Fibroblast of mammary gland (primary cell): ENCODE results near the gene JADE2.

Experiments used
- DNase-seq: peaks from one replicate; pipeline ENCODE4 v3.0.0-alpha.2; 2010; ENCODE audit warnings: low read depth
- H3K4me3 ChIP-seq: 2 replicates; pipeline ENCODE4 v1.5.1; 2011; ENCODE audit warnings: low read depth, mild to moderate bottlenecking, low read length, moderate library complexity; ENCODE audit not compliant: control insufficient read depth
- TF ChIP-seq, protein P1 (sequence below): conservative IDR thresholded peaks from 2 replicates; pipeline ENCODE4 v1.5.1; 2011; ENCODE audit warnings: low read depth, low read length, inconsistent platforms; ENCODE audit not compliant: control insufficient read depth, insufficient read depth

Gene JADE2

DNA sequence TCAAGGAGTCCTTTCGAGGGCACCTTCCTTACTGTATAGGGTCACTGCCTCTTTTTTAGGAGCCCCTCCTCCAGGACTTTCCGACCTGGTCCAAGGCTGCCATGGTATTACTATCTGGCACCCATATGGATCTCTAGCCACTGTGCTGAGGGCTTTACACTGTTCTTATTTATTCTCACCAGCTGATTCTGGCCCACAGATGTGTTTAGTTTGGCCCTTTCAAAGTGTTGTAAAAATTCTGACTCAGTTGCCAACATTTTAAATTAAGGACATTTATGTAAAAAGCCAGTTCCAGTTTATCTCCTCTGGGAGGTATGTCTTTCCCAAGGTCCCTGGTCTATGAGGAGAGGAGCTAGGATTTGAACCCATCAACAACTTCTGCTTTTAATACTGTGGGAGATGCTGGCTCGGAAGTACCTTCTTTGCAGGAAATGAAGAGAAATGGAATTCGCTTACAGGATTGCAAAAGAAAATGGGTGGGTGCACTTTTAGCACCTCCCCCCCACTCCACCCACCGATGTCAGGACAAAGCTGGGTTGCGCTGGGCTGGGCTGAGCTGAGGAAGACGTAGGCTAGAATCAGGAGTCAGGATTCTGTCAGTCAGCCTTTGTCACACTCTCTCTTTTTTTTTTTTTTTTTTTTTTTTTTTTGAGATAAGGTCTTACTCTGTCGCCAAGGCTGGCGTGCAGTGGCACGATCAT is 7.8 kb downstream of the JADE2 start:
- H3K4me3 ChIP-seq: no peak overlapping the region
- TF ChIP-seq, protein P1, sequence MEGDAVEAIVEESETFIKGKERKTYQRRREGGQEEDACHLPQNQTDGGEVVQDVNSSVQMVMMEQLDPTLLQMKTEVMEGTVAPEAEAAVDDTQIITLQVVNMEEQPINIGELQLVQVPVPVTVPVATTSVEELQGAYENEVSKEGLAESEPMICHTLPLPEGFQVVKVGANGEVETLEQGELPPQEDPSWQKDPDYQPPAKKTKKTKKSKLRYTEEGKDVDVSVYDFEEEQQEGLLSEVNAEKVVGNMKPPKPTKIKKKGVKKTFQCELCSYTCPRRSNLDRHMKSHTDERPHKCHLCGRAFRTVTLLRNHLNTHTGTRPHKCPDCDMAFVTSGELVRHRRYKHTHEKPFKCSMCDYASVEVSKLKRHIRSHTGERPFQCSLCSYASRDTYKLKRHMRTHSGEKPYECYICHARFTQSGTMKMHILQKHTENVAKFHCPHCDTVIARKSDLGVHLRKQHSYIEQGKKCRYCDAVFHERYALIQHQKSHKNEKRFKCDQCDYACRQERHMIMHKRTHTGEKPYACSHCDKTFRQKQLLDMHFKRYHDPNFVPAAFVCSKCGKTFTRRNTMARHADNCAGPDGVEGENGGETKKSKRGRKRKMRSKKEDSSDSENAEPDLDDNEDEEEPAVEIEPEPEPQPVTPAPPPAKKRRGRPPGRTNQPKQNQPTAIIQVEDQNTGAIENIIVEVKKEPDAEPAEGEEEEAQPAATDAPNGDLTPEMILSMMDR: no peak
- peak; percentile 64 for DNase-seq

DNA sequence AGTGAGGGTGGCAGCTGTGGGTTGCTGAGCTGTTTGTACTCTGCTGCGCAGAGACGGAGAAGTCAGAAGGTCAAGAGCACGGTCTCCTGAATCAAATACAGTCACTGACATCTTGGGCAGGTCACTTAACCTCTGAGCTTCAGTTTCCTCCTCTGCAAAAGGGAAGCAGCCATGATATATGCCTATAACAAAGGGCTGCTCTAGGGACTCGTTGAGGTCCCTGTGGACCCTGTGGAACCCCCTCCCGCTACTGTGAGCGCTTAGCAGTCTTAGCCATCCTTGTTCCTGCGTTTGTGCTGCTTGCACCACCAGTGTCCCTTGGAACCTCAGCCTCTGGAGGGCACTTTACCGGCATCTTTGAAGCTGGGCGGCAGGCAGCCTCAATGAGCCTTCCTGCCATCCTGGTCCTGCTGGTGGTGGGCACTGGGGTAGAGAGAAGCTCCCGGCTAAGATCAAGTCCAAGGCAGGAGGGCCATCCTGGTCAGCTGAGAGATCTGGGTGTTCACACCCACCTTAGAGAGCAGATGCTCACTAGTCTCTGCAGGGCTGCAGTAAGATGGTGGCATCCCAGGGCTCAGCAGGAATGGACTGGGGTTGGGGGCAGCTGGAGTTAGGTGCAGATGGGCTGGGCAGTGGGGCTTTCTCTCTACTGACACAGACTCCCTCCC is 8.7 kb downstream of the JADE2 start:
- TF ChIP-seq, protein P1: no peak
- H3K4me3 ChIP-seq: no peak overlapping the region
- DNase-seq: no peak

- H3K4me3 ChIP-seq: no peak overlapping the region
- DNase-seq: no peak
- TF ChIP-seq, protein P1: no peak
Measured at GRCh38 chr5:134534726-134535110, 9.2 kb downstream of the JADE2 start.

- DNase-seq: no peak
- TF ChIP-seq, protein P1: no peak
- no peak overlapping the region for H3K4me3 ChIP-seq
Measured at GRCh38 chr5:134536876-134537275, 11.4 kb downstream of the JADE2 start.

DNA sequence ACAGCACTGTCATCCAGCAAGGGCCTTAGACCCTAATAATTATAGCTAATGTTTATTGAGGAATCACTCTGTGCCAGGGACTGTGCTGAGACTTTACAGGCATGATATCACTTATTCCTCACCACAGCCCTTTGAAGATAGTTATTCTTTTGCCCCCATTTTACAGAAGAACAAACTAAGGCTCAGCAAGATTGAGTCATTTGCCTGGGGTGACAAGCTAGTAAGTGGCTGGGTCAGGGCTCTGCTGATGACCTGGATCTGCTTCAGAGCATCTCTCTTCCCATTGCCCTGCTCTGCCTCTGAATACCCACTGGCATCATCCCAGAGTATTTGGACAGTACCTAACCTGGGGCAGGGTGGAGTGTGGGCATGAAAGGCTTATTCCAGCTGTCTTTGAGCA is 11.8 kb downstream of the JADE2 start:
- H3K4me3 ChIP-seq: no peak overlapping the region
- TF ChIP-seq, protein P1: no peak
- no peak for DNase-seq

DNA sequence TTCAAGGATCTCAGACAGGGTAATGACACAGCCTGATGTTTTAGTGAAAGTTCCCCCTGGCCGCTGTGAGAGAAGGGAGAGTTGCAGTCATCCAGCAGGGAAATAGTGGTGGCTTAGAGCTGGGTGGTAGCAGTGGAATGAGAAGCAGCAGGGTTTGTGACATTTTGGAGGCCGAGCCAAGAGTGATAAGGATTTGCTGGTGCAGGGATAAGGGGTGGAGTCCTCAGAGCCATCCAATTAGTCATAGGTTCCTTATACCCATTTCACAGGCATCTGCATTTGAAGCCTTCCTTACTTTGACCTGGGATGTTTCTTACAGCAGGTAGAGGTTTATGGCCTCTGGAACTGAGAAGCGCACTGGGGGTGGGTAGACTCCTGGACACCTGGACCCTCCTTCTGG is 12.8 kb downstream of the JADE2 start:
- H3K4me3 ChIP-seq: no peak overlapping the region
- no peak for DNase-seq
- TF ChIP-seq, protein P1: no peak
